Stromal cell of bone marrow (primary cell): ENCODE results near the gene GZMM.

ENCODE experiments used
- DNase-seq: peaks from one replicate; pipeline ENCODE4 v3.0.0-alpha.2; 2012; ENCODE audit warnings: low read depth

Gene GZMM

DNA sequence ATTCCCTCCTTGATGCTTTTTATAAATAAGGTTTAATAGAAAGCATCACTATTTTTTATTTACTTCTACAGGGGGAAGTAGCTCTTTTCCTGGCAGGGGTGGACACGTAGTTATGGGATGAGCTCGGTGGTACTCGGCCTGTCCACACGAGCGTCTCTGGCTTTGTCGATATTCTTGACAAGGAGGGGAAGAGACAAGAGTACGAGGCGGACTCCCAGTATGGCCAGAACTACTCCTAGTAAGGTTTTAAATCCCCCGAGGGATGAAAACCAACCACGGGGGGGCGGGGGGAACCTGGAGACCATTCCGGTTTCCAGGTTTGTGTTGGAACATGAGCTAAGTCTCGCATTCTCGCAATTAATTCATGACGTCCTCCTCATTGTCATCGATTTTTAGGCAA, 23.0 kb downstream of the GZMM start:
- DNase-seq: no peak

- DNase-seq: no peak
Observed at GRCh38 chr19:567296-567900, 23.5 kb downstream of the GZMM start.

DNA sequence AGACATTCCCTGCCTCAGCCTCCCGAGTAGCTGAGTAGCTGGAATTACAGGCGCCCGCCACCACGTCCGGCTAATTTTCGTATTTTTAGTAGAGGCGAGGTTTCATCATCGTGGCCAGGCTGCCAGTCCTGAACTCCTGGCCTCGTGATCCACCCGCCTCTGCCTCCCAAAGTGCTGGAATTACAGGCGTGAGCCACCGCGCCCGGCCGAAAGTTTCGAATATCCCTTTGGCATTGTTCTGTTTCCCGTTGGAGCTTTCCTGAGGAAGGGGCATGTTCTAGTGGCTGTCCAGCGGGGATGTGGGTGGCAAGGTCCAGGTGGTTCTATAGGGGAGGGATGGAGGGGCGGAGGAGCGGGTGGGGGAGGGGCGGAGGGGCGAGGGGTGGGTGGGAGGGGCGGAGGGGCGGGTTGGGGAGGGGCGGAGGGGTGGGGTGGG, 26.4 kb downstream of the GZMM start:
- no peak for DNase-seq

- no peak for DNase-seq
Observed at GRCh38 chr19:570937-571565, 27.2 kb downstream of the GZMM start.

DNA sequence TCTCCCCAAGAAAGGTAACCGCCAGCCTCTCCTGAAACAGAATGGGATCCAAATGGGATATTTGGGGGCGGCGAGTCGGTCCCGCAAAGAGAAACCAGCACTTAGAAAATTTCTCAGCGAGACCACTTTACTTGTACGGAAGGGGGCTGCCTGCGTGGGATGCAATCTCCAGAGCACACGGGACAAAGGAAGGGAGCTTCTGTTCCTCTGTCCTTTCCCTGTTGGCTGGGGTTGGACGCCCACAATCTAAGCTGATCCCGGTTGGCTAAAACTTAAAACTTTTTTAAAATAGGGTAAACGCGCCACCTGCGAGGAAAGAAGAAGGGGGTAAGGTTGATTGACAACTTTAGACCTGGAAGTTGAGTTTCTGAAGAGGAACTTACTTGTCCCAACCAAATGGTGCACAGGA, 27.7 kb downstream of the GZMM start:
- no peak for DNase-seq

- DNase-seq: peak; percentile 92
Observed at GRCh38 chr19:572140-572742, 28.4 kb downstream of the GZMM start, which contains the start of gene BSG. TSS of gene BSG (plus strand) at chr19:572596. CDS start at chr19:572635, 39 bp downstream.

GRCh38 chr19:572743-573518, 29.1 kb downstream of the GZMM start:
- no peak for DNase-seq

- no peak for DNase-seq
Observed at GRCh38 chr19:573519-573825, 29.6 kb downstream of the GZMM start.

GRCh38 chr19:574658-575526, 31.0 kb downstream of the GZMM start:
- DNase-seq: no peak

DNA sequence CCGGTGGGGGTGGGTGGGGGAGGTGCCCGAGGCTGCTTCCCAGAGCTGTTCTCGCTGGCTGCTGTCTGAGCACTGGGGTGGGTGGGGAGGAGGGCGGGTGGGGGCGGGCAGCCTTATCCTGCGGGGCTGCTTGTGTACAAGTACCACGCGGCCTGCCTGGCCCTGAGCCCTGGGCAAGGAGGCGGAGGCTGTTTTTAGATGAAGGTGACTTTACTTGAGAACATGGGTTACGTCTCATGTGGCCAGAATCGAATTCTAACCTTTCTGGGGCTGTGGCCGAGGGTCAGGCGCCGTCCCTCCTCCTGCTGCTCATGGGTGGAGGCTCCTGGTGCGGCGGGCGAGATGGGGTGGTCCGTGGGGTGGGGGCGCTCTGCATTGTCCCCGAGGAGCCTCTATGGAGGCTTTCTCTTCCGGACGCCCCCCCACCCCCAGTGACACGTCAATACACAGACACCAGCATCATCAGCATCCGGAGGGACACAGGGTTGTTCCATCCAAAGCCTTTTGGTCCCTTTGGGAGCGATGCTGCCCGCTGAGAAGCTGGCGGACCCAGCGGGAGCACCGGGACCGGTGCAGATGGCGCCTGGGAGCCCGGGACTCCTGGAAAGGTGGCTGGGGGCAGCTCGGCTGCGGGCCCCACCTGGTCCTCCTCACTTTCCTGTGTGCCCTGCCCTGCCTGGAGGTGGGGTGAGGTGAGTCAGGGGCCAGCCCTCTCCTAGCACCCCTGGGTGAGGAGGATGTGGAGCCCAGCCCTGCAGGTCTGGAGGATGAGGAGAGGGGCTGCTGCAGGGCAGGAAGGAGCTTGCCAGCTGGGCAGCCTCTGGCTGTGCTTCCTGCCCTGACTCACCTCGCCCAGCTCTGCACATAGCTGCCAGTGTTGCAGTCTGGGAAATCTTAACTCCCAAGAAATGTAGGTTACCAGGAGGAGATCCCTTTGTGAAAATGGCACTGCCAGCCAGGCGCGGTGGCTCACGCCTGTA, 32.0 kb downstream of the GZMM start:
- DNase-seq: no peak

GRCh38 chr19:576768-577438, 33.0 kb downstream of the GZMM start:
- no peak for DNase-seq

DNA sequence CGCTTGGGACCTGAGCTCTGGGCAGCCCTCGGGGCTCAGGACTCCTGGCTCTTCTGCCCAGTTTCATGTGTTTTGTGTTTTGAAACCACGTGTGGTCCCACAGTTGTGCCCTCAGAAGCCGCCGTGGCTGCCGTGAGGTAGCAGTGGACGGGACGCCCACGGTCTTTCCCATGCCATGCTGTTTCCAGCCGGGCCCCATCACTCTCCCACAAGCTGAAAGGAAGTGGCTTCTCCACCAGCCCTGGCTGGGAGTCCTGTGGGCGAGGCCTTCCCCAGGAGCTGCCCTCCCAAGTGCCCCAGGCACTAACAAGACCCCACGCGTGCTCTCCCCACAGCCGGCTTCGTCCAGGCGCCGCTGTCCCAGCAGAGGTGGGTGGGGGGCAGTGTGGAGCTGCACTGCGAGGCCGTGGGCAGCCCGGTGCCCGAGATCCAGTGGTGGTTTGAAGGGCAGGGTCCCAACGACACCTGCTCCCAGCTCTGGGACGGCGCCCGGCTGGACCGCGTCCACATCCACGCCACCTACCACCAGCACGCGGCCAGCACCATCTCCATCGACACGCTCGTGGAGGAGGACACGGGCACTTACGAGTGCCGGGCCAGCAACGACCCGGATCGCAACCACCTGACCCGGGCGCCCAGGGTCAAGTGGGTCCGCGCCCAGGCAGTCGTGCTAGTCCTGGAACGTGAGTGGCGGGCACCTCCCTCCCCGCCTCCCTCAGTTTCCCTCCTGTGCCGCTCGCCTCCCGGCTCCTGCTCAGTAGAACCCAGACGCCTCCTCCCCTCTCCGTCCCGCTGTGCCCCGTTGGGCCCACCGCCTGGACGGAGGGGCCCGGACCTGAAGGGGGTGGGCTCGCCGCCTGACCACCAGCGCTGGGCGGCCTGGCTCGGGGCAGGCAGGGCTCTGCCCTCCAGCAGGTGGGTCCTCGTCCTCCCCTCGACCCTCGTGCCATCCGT, 33.9 kb downstream of the GZMM start:
- no peak for DNase-seq

- no peak for DNase-seq
Observed at GRCh38 chr19:579111-579841, 35.4 kb downstream of the GZMM start.

DNA sequence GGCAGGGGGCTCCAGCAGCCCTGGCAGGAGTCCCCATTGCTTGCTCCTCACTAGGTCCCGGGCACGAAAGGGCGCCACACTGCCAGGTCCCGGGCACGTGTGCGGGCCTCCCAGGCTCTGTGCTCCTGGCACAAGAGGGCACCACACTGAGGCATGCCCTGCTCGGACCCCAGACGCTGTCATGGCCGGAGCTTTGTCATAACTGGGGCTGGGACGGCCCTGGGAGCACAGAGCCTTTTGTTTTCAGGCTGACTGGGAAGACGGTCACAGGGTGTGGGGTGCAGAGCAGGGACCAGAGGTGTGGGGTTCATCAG, 35.9 kb downstream of the GZMM start:
- DNase-seq: no peak

DNA sequence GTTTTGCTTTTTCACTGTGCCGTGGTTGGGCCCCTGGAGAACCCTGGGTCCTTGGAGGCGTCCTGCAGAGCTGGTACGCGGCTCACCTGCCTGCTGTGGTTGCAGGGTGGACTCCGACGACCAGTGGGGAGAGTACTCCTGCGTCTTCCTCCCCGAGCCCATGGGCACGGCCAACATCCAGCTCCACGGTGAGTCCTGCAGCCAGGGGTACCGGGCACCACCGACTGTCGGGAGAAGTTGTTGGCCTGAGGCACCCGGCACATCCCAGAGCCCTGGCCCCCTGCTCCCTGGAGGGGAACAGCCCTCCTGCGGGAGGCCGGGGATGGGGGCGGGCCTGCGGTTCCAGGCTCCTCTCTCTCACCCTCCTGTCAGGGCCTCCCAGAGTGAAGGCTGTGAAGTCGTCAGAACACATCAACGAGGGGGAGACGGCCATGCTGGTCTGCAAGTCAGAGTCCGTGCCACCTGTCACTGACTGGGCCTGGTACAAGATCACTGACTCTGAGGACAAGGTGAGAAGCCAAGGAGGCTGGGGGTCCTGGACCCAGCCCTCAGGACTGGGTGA, 36.5 kb downstream of the GZMM start:
- DNase-seq: no peak

- no peak for DNase-seq
Observed at GRCh38 chr19:581399-582111, 37.7 kb downstream of the GZMM start.

GRCh38 chr19:582497-583197, 38.8 kb downstream of the GZMM start:
- no peak for DNase-seq
